ENCODE results near the gene SEMA3D.

Gene SEMA3D

DNA sequence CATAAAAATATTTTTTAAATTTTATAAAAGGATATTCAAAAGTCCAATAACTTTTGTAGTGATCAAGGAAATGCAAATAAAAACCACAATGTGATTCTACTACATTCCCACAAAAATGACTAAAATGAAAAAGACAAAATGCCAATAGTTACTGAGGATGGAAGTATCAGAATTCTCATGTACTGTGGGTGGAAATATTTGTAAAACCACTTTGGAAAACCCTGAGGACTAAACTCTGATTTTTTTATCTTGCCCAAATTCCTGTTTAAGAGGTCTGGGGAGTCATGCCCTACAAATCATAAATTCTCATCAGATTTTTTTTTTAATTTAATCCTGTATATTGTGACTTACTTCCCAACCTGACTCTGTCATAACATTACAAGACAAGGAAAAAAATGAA is 9.8 kb upstream of the SEMA3D start:
- H3K4me3 ChIP-seq (ENCODE audit: low read depth, low read length), result no peak overlapping the region
- TF ChIP-seq, protein P1, sequence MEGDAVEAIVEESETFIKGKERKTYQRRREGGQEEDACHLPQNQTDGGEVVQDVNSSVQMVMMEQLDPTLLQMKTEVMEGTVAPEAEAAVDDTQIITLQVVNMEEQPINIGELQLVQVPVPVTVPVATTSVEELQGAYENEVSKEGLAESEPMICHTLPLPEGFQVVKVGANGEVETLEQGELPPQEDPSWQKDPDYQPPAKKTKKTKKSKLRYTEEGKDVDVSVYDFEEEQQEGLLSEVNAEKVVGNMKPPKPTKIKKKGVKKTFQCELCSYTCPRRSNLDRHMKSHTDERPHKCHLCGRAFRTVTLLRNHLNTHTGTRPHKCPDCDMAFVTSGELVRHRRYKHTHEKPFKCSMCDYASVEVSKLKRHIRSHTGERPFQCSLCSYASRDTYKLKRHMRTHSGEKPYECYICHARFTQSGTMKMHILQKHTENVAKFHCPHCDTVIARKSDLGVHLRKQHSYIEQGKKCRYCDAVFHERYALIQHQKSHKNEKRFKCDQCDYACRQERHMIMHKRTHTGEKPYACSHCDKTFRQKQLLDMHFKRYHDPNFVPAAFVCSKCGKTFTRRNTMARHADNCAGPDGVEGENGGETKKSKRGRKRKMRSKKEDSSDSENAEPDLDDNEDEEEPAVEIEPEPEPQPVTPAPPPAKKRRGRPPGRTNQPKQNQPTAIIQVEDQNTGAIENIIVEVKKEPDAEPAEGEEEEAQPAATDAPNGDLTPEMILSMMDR (IDR thresholded peaks at IDR 0.05; ENCODE audit: insufficient read depth, low read length, missing control alignments), result no peak
- ChIA-PET CTCF (interaction anchor here (1.0 to 2.6 kb wide), 6 partner anchors 20 to 633 kb away, joined by 3 to 8 read pairs (median 3); no protein-coding TSS in a partner anchor), POLR2A (no interaction called here)
- DNase-seq (ENCODE audit: low read depth, low spot score), result no peak

DNA sequence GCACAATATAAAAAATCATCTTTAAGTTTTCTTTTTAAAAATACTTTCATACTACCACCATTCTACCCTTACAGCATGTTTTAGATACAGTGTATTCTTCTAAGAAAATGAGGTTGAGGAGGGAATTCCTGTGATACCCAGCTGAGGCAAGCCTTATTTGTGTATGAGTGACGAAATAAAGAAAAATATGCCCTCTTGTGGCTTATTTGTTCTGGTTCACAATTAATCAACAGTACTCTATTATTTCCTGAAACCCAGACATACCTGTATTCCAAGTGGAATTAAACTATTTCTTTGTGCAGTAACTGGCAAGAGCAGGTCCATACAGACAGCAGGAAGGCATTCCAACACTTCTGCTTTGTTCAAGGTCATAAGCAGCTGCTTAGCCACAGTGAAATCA is 4.5 kb upstream of the SEMA3D start:
- ChIA-PET CTCF (interaction anchor here (0.7 to 6.9 kb wide), 10 partner anchors 14 to 639 kb away, joined by 3 to 68 read pairs (median 6); no protein-coding TSS in a partner anchor), POLR2A (no interaction called here)
- TF ChIP-seq, protein P1 (IDR thresholded peaks at IDR 0.05; ENCODE audit: insufficient read depth, low read length, missing control alignments), result peak; percentile 14
- DNase-seq (ENCODE audit: low read depth, low spot score), result no peak
- no peak overlapping the region for H3K4me3 ChIP-seq (ENCODE audit: low read depth, low read length)

DNA sequence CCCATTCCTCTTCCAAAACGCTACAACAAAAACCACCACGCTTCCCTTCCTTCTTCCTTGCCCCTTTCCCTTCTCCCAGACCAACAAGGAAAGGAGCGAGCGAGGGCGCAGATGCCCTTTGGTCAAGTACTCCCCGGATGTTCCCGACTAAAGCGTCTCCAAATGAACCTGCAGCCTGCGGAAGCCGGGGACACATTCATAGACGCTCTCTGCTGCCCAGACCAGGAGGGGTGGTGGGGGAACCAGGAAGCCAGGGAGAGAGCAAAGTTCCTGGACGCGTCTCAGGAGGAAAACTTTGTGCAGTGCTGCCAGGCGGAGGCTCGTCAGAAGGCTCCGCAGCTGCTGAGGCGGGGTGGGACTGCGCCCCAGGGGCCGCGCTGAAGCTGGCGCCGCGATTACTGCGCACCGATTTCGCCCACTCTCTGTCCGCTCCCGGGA is 754 bp downstream of the SEMA3D start:
- peak overlapping the region; percentile 82 for H3K4me3 ChIP-seq (ENCODE audit: low read depth, low read length)
- POLR2A ChIA-PET, result no interaction called here
- TF ChIP-seq, protein P1 (IDR thresholded peaks at IDR 0.05; ENCODE audit: insufficient read depth, low read length, missing control alignments), result no peak
- DNase-seq (ENCODE audit: low read depth, low spot score), result no peak
- CTCF ChIA-PET, result interaction anchor here (0.6 to 6.9 kb wide), 23 partner anchors 8 to 644 kb away, joined by 3 to 83 read pairs (median 4); no protein-coding TSS in a partner anchor

DNA sequence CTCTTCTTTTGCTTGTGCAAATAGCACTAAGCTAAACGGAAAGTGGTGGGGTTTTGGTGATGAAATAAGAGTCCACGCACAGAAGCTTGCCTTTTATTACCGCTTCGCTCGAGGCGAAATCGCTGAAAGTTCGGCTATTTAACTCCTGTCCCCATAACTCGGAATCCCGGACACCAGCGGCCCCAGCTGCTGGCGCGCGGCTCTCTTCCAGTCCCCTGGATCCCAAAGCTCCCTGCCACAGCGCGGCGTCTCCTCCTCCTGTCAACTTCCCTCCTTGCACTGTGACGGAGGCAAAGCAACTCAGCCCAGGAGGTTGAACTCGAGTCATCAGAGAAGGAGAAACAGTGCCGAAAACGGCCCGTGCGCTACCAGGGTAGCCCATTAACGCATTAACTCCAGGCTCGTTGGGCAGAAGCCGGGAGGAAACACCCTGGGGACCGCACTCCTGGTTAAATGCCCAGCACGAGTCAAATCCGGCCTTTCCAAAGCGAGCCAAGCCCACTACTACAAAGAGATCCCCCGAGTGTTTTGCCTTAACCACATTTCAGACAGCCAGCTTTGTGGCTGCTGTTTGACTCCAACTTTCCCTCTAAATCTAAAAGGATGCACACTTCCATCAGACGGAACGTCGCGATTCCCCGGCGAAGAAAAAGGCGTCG is 1.3 kb downstream of the SEMA3D start:
- no peak for DNase-seq (ENCODE audit: low read depth, low spot score)
- peak overlapping the region; percentile 82 for H3K4me3 ChIP-seq (ENCODE audit: low read depth, low read length)
- TF ChIP-seq, protein P1 (IDR thresholded peaks at IDR 0.05; ENCODE audit: insufficient read depth, low read length, missing control alignments), result peak; percentile 19
- POLR2A ChIA-PET, result no interaction called here
- CTCF ChIA-PET, result interaction anchor here (0.6 to 6.9 kb wide), 22 partner anchors 9 to 645 kb away, joined by 3 to 83 read pairs (median 4); no protein-coding TSS in a partner anchor

DNA sequence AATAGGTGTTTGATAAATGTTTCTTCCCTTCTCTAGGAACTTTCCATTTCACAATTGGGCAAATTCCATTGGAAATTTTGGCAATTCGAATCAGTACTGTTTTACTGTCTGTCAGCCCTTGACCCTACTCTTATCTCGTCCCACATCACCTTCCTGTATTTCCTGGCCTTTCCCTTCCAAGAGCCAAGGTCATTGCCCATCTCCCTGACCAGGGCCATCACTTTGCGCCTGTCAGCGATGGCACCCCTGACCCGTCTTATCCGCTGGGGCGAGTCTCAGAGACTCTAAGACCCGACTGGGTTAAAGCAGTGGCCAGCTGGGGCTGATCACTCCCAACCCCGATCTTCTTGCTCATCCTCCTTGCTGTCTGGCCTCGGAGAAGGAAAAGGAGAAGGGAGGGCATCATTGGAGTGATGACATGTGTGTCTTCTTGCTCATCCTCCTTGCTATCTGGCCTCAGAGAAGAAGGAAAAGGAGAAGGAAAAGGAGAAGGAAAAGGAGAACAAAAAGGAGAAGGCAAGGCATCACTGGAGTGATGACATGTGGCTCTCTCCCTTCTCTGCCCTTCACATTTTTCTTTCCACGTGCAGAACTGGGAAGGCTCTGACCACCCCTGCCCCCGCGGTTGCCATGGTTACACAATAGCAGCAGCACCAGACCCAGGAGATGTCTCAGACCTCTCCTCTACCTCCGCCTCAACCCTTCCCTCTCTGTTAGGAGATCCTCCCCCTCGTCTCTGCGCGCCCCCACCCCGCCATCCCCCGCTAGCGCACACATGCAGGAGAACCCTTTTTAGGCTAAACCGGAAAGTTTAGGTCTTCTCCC is 2.0 kb downstream of the SEMA3D start:
- DNase-seq (ENCODE audit: low read depth, low spot score), result no peak
- H3K4me3 ChIP-seq (ENCODE audit: low read depth, low read length), result peak overlapping the region; percentile 82
- TF ChIP-seq, protein P1 (IDR thresholded peaks at IDR 0.05; ENCODE audit: insufficient read depth, low read length, missing control alignments), result no peak
- ChIA-PET POLR2A (no interaction called here), CTCF (interaction anchor here (0.6 to 6.9 kb wide), 18 partner anchors 8 to 646 kb away, joined by 3 to 83 read pairs (median 4); no protein-coding TSS in a partner anchor)

DNA sequence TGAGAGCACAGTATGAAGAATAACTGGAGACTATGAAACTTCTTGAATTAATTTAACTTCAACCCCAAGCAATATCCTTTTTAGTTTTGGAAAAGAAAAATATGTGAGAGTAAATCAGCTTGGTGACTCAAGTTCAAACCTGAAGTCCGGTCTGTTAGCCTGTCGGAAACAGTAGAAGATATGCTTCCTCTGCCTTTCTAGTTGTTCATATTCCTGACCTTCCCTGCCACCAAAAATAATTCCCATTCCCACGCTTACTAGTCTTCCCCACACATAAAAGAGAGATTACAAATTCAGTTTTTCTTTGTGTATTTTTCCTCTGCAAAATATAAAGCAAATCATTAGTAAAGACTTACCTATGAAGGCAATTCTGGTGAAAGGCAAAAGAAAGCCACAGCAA is 3.6 kb downstream of the SEMA3D start:
- no peak for DNase-seq (ENCODE audit: low read depth, low spot score)
- TF ChIP-seq, protein P1 (IDR thresholded peaks at IDR 0.05; ENCODE audit: insufficient read depth, low read length, missing control alignments), result no peak
- CTCF ChIA-PET, result interaction anchor here (1.3 kb wide), 1 partner anchor 141 kb away, joined by 5 read pairs; no protein-coding TSS in a partner anchor
- no peak overlapping the region for H3K4me3 ChIP-seq (ENCODE audit: low read depth, low read length)
- POLR2A ChIA-PET, result no interaction called here
